Nucleus accumbens (tissue), 56 donors: ENCODE data around the gene LIME1.

Source experiments
- DNase-seq, 56 donors: peaks; one replicate each; lab custom pipeline; 2025; lab: John Stamatoyannopoulos, UW

Gene LIME1

DNA sequence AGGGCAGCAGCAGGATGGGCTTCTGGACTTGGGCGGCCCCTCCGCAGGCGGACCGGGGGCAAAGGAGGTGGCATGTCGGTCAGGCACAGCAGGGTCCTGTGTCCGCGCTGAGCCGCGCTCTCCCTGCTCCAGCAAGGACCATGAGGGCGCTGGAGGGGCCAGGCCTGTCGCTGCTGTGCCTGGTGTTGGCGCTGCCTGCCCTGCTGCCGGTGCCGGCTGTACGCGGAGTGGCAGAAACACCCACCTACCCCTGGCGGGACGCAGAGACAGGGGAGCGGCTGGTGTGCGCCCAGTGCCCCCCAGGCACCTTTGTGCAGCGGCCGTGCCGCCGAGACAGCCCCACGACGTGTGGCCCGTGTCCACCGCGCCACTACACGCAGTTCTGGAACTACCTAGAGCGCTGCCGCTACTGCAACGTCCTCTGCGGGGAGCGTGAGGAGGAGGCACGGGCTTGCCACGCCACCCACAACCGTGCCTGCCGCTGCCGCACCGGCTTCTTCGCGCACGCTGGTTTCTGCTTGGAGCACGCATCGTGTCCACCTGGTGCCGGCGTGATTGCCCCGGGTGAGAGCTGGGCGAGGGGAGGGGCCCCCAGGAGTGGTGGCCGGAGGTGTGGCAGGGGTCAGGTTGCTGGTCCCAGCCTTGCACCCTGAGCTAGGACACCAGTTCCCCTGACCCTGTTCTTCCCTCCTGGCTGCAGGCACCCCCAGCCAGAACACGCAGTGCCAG lies 39.7 kb upstream of the LIME1 start, which contains the start of gene TNFRSF6B:
Gene TNFRSF6B (plus strand): TSS at position 25 of the 729 bp plus-strand sequence. CDS start 116 bp downstream, at position 141.
- no peak for DNase-seq

DNA sequence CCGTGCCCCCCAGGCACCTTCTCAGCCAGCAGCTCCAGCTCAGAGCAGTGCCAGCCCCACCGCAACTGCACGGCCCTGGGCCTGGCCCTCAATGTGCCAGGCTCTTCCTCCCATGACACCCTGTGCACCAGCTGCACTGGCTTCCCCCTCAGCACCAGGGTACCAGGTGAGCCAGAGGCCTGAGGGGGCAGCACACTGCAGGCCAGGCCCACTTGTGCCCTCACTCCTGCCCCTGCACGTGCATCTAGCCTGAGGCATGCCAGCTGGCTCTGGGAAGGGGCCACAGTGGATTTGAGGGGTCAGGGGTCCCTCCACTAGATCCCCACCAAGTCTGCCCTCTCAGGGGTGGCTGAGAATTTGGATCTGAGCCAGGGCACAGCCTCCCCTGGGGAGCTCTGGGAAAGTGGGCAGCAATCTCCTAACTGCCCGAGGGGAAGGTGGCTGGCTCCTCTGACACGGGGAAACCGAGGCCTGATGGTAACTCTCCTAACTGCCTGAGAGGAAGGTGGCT lies 39.1 kb upstream of the LIME1 start:
- no peak for DNase-seq

DNA sequence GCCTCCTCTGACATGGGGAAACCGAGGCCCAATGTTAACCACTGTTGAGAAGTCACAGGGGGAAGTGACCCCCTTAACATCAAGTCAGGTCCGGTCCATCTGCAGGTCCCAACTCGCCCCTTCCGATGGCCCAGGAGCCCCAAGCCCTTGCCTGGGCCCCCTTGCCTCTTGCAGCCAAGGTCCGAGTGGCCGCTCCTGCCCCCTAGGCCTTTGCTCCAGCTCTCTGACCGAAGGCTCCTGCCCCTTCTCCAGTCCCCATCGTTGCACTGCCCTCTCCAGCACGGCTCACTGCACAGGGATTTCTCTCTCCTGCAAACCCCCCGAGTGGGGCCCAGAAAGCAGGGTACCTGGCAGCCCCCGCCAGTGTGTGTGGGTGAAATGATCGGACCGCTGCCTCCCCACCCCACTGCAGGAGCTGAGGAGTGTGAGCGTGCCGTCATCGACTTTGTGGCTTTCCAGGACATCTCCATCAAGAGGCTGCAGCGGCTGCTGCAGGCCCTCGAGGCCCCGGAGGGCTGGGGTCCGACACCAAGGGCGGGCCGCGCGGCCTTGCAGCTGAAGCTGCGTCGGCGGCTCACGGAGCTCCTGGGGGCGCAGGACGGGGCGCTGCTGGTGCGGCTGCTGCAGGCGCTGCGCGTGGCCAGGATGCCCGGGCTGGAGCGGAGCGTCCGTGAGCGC lies 38.5 kb upstream of the LIME1 start:
- no peak for DNase-seq

DNA sequence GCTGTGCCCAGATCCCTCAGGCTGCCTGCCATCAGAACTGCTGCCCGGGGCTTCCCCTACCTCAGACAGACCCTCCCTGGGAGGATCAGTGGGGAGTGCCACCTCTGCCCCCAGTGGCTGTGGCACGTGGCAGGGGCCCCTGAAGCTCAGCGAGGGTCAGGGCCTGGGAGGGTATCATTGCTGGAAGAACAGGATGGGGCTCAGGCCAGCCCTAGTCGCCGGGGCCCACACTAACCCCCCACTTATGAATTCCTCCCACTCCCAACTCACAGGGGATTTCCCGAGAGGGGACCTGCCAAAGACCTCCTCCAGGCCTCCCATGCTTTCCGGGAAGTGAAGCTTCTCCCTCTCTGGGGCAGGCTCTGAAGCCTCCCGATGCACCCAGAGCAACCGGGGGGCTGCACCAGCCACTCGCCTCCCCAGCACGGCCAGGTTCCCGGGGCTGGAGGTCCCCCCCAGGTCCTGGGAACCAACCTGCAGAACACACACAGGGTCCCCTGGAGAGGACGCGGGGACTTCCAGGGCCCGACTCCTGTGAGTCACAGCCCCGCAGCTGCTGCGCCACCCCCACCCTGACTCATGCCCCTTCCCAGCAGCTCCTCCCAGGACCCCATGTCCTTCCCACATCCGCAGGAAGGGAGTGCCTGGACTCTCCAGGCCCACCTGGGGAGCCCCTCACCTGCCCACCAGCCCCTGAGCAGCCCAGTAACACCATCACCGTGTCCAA lies 37.6 kb upstream of the LIME1 start:
- peak in 5 of 56 donors; percentile 12 to 52 (median 32) for DNase-seq

DNA sequence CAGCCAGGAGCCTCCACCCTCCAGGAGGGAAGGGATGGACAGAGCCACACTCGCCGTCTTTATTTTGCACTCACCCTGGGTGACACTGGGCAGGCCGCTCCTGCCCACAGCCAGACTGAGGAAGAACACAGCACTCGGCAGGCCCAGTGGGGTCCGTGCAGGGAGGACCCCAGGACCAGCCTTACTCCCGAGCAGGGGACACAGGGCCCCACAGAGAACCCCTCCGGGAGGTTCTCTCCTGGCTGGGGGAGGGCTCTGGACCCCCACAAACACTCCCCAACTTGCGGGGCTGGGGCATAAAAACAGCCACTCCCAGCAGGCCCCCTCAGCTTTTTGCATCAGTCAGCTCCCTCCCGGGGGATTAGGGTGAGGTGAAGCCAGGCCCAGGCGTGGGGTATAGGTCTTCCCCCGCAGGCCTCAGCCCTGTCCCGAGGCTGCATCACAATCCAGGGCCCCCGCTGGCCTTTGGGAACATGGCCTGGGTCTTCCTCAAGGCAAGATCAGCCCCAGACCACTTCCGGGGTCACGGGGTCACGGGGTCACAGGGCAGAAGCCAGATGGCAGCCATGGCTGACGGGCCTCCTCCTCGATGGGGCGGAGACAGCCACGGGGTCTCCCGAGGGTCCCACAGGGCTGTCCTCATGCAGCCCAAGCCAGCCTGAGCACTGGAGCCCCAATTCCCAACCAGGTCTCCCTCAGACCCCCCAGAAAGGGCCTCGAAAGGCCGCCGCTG lies 36.8 kb upstream of the LIME1 start:
- DNase-seq = no peak

DNA sequence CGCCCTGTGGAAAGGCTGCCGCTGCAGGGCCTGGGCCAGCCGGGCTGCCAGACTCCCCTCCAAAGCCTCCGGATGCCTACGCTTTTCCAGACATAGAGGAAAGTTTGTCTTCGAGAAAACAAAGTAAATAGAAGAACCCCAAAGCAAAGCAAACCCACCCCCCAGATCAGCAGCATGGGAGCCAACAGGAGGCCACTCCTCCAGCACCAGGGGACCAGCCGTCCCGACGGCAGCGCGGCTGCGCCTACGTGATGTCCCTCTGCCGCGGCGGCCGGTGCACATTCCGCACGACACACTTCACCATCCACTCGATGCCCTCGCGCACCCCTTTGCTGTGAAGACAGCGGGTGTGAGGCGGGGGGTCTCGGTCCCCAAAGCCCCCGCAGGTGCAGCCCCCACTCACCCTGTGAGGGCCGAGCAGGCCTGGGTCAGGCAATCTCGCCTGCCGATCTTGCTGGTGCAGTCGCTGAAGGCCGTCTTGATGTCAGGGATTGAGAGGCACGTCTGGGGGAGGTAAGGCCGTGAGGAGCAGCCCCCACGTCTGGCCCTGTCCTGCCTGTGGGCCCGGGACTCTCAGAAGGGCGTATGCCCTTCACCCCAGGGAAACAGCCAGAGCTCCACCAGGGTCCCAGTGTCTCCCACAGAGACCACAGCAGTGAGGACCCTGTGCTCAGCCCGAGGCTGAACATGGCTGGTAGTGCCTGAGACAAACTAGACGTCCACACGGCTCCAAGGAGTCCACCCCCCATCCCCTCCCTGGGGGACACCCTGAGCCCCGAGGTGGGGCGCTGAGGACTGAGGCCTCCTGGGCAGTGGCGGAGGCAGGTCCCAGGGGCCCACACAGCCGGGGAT lies 36.0 kb upstream of the LIME1 start:
- DNase-seq = no peak

DNA sequence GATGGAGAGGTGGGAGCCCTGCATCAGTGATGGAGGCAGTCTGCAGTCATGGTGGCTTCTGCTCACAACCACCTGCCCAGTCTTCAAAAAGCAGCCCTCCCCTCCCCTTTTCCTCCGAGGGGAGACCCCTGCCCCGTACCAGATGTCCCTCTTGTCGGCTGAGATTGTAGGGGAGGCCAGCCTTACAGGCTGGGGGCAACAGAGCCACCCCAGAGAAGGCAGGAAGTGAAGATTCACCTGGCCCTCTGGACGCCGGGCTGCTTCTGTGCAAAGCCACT lies 35.5 kb upstream of the LIME1 start:
- no peak for DNase-seq

DNA sequence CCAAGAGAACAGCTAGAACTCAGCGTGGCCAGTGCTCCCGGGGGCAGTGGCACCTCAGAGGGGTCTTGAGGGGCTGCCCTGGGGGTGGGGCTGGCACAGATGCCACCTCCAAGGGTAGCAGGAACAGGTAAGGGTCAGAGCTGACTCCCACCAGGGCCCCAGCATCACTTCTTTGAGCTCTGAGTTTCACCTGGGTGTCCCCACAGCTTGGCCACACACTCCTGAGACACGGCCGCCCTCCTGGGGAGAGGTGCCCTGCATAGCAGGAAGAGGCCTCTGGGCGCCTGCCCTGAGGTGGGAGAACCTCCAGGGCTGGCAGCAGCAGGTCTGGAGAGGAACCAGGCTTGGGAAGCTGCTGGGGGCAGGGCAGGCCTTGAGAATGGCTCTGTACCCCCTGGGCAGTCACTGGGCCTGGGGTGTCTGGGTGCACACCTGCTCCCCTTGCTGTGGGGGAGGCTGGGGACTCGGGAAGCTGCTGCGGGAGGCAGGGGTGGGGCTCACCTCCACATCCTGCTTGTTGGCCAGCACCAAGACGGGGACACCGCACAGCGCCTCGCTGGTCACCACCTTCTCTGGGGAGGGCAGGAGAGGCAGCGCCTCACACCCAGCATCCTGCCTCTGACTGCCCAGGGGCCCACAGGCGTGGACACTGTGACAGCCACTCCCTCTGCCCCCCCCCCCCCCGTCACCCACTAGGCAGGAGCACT lies 35.0 kb upstream of the LIME1 start:
- DNase-seq = no peak

DNA sequence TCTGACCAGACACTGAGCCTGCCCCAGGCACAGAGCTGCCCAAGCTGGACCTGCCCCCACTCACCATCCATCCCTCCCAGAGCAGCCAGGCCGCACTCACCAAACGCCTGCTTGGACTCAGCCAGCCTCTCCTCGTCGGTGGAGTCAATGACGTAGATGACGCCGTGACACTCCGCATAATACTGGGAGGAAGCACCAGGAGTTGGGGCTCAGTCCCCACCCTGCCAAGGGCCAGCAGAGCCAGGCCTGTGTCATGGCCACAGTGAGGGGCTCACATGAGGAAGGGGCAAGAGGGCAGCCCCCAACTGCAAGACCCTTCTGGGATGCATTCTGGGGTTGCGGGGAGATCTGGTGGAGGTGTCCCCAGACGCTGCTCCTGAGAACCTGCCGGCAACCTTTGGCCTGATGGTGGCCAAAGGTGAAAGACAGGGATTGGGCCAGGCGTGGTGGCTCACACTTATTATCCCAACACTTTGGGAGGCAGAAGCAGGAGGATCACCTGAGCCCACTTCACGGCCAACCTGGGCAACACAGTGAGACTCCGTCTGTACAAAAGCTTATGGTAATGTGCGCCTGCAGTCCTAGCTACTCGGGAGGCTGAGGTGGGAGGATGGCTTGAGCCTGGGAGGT lies 34.3 kb upstream of the LIME1 start:
- no peak for DNase-seq

DNA sequence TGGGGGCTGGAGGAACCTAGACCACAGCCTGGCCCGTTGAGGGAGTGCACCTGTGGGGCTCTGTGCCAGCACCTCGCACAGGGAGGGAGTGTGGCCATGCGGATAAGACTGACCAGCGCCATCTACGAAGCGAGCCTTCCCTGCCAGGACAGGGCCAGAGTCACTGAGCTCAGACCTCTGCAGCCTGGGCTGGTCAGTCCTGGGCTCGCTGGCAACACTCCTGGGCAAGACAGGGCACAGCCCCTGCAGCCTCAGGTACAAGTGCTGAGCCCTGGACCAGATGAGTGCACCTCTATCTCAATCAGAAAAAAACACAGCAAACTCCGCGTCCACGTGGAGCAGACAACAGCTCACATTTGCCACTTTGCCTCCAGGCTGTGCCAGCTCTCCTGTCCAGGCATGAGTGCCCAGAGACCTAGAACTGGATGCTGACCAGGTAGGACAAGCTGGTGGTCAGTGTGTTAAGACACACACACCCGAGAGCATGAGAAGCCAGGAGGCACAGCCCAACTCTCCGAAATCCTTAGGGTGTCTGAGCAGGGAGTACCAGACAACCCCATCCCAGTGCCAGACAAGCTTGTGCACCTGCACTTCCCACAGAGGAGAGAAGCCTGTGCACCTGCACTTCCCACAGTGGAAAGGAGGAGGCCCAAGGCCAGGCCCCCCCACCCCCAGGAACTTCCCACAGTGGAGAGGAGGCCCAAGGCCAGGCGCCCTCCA lies 33.6 kb upstream of the LIME1 start:
- no peak for DNase-seq

DNA sequence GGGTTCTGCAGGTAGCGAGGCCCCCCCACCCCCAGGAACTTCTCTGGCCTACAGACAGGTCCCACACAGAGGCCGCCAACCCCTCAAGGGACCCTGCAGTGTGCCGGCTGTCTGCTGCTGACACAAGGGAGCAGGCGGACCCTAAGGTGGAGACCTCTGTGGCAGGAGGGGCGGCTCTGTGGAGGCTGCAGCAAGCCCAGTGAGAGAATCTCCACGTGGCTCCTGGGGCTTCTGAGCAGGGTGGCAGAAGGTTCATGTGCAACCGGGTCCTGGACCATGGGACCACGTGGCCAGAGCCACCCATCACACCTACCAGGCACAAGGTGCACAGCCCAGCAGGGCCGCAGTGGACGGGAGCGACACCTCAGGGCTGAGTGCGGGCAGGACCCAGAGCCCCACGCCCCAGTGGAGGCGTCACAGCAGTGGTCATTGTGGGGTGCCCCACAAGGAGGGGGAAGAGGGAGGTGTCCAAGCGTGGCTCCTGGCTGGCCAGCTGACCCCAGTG lies 32.9 kb upstream of the LIME1 start:
- DNase-seq = no peak

DNA sequence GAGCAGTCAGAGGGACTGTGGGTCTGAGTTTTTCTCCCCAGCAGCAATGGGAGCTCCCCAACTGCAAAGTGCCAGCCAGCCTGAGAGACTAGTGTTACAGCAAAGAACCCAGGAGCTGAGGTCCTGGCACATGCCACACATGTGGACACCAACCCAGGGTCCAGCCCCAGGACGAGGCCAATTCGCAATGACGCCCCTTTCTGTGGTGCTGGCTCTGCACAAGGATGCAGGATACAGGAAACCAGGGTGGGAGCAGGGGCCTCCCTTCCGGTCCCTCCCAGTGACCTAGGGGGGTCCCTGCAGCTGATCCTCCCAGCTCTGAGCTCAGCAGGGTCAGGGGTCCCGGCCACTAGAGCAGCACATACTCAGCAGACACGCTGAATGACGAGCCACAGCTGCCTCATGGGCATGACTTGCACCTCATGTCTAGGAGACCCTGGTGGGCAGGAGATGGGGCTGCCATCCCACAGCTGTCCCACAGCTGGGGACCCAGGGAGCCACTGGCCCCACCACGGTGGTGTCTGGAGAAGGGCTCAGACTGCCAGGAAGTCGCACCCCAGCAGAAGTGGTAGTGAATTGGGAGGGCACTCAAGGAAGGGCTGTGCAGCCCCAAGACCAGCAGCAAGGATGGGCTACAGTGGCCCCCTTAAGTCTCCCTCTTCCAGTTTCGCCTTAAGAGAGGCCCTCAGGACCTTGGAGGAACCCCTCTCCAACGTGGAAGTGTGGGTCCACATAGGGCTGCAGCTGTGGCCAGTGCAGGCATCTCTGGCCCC lies 32.3 kb upstream of the LIME1 start:
- DNase-seq = no peak

DNA sequence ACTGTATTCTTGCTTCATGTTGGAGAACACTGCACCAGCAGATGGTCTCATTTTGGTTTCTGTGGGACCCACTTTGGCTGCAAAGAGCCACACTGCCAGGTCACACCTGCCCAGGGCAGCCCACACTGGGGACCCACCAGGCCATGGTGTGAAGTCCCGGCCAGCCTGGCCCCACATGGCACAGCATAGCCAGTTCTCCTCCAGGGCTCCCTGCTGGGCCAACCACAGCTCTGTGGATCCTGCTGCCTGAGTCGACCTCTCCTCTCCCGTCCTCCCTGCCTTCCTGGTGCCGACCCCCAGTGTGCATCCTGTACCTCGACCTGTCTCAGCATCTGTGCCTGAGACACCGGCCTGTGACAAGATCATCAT lies 31.7 kb upstream of the LIME1 start:
- DNase-seq = no peak

DNA sequence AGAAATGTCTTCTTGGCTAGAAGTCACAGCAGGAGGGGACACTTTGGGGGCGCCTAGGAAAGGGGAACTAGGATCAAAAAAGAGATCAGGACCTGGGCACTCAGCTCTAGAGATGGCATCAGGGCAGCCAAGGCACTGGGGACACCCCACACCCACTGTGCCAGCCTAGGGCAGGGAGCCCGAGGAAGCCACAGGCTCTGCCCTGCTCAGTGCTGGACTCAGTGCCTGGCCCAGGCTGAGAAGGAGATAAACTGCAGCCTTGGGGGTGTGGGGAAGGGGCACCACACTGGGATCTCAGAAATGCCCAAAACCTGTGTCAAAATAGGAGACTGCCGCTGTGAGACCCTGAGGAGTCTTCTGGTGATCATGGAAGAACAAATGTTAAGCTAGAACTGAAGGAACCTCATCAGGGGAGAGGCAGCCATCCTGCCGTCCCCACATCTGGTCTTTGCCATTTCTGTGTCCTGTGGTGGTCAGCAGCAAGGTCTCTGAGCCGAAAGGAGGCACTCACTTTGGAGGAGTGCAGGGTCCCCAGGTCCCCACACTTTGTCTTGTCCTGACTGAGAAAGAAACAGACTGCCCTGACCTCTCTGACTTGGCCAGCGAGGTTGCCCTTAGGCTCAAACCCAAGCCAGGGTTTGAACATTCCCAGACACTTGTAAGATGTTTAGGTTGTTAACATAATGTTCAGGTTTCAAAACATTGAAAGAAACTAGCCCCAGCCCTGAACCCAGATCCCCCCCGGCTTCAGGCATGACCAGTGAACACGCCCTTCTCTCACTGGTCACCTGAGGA lies 31.0 kb upstream of the LIME1 start:
- no peak for DNase-seq

DNA sequence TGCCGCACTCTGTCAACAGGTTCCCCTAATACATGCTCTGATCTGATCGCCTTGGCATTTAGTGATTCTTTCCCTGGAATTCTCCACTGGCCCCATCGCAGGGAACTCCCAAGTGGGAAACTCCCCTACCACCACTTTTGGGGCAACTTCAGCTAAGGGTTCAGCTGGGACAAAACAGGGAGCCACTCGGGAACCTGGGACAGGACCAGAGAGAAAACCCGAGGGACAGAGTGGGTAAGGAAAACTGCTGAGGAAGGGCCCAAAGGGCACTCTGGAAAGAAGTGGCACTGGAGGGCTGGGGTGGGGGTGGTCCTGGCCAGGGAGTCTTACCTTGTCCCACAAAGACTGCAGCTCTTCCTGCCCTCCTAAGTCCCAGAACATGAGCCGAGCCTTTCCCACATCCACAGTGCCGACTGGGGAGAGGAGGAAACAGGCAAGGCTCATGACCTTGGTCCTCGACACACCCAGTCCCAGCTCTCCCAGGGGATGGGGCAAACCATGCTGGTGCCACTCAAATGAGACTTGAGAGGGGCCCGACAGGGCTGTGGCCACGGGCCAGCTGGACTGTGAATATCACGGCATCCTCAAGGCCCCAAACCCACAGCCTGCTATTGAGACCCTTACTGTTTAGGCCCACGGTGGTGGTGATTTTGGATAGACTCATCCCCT lies 30.3 kb upstream of the LIME1 start:
- DNase-seq = no peak
